Measurements from ENCODE around the gene UFM1.

DNA sequence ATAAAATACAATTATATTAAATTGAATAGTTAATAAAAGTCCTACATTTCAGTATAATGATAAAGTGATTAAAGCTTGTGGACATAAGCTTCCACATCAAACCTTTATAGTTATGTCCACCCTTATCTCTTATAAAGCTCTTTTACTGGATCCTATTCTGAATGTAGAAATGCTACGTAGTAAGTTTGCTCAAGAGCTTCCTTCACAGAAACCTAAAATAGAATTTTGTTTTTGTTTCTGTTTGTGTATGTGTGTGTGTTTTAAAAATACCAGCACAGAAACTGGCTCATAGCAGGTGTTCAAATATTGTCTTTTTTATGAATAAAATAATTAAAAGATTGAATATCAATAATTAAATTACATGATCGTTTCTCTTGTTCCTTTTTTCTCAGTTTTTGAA lies 21.0 kb upstream of the UFM1 start:
- TF ChIP-seq, protein P1, sequence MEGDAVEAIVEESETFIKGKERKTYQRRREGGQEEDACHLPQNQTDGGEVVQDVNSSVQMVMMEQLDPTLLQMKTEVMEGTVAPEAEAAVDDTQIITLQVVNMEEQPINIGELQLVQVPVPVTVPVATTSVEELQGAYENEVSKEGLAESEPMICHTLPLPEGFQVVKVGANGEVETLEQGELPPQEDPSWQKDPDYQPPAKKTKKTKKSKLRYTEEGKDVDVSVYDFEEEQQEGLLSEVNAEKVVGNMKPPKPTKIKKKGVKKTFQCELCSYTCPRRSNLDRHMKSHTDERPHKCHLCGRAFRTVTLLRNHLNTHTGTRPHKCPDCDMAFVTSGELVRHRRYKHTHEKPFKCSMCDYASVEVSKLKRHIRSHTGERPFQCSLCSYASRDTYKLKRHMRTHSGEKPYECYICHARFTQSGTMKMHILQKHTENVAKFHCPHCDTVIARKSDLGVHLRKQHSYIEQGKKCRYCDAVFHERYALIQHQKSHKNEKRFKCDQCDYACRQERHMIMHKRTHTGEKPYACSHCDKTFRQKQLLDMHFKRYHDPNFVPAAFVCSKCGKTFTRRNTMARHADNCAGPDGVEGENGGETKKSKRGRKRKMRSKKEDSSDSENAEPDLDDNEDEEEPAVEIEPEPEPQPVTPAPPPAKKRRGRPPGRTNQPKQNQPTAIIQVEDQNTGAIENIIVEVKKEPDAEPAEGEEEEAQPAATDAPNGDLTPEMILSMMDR (conservative IDR thresholded peaks at IDR 0.05; ENCODE audit: low read depth, low read length): no peak
- no peak for TF ChIP-seq EZH2 (IDR thresholded peaks at IDR 0.05; ENCODE audit: borderline replicate concordance, low read depth, low read length, poor library complexity, severe bottlenecking)
